CD8-positive, alpha-beta memory T cell (primary cell): ENCODE data around the gene TNNI3K. TPM values are rescaled to one million over a fixed set of nuclear protein-coding genes. Genes with fewer than 3 reads are reported as not detected.
A peak's percentile ranks its signal among the peaks of the same experiment; 100 is the strongest.
"Not testable (repeated sequence)": the region's sequence is repeated elsewhere in the genome, so short reads cannot be mapped to it uniquely, and the experiment has no call there.

ENCODE experiments used
- CTCF ChIA-PET: fragments of 350-600 bp; sonication (Branson Sonifier 250); formaldehyde crosslinking; loops from one replicate; lab custom pipeline; 2021; ENCODE audit warnings: antibody characterized with exemption; lab: Charles Lee
- POLR2A ChIA-PET: fragments of 350-600 bp; sonication (Branson Sonifier 250); formaldehyde crosslinking; loops from one replicate; lab custom pipeline; 2021; ENCODE audit warnings: antibody characterized with exemption; lab: Charles Lee
- DNase-seq, 5 donors: peaks; one replicate each; pipeline versions ENCODE4 v3.0.0 to v3.0.0-alpha.2; 2020 to 2022; ENCODE audit warnings: mixed read lengths in 1 of 5
- H3K27ac ChIP-seq: one replicate; pipeline ENCODE4 v1.7.0; 2013; ENCODE audit warnings: low read depth, mild to moderate bottlenecking, low read length, moderate library complexity
- H3K27me3 ChIP-seq: 2 replicates; pipeline ENCODE4 v1.7.0; 2013; ENCODE audit warnings: low read length, mild to moderate bottlenecking; ENCODE audit not compliant: insufficient read depth, poor library complexity, severe bottlenecking
- H3K36me3 ChIP-seq: 2 replicates; pipeline ENCODE4 v1.7.0; 2013; ENCODE audit warnings: mild to moderate bottlenecking, low read length, moderate library complexity; ENCODE audit not compliant: insufficient read depth
- H3K4me1 ChIP-seq: 2 replicates; pipeline ENCODE4 v1.7.0; 2013; ENCODE audit warnings: mild to moderate bottlenecking, low read length, moderate library complexity; ENCODE audit not compliant: insufficient read depth
- H3K4me3 ChIP-seq: 2 replicates; pipeline ENCODE4 v1.7.0; 2013; ENCODE audit warnings: mild to moderate bottlenecking, low read length
- H3K9me3 ChIP-seq: 2 replicates; pipeline ENCODE4 v1.7.0; 2013; ENCODE audit warnings: mild to moderate bottlenecking, low read length
- H3K27ac Mint-ChIP-seq, 8 donors: one replicate each; pipeline ENCODE4 v1.8.0; 2020 to 2021; ENCODE audit warnings: mixed read lengths in 8 of 8, mild to moderate bottlenecking in 6 of 8, inconsistent platforms in 3 of 8, moderate library complexity in 3 of 8
- H3K27me3 Mint-ChIP-seq, 2 donors: one replicate each; pipeline ENCODE4 v1.8.0; 2020 to 2021; ENCODE audit warnings: mixed read lengths in 2 of 2, mild to moderate bottlenecking in 1 of 2, moderate library complexity in 1 of 2
- H3K36me3 Mint-ChIP-seq, 3 donors: one replicate each; pipeline ENCODE4 v1.8.0; 2020 to 2021; ENCODE audit warnings: mixed read lengths in 3 of 3, inconsistent platforms in 1 of 3, mild to moderate bottlenecking in 1 of 3
- H3K4me1 Mint-ChIP-seq, 3 donors: one replicate each; pipeline ENCODE4 v1.8.0; 2020 to 2021; ENCODE audit warnings: mixed read lengths in 3 of 3, inconsistent platforms in 1 of 3, mild to moderate bottlenecking in 1 of 3
- H3K4me3 Mint-ChIP-seq, 7 donors: one replicate each; pipeline ENCODE4 v1.8.0; 2020 to 2021; ENCODE audit warnings: mixed read lengths in 7 of 7, mild to moderate bottlenecking in 6 of 7, moderate library complexity in 4 of 7, inconsistent platforms in 2 of 7
- H3K9me3 Mint-ChIP-seq, 5 donors: one replicate each; pipeline ENCODE4 v1.8.0; 2020 to 2022; ENCODE audit warnings: mixed read lengths in 5 of 5, mild to moderate bottlenecking in 3 of 5, moderate library complexity in 2 of 5, inconsistent platforms in 1 of 5
- polyA plus RNA-seq: library from polyadenylated mRNA; unstranded; fragments of 300-500 nt; fragmentation: Illumina TruSeq; gene quantifications from one replicate; pipeline ENCODE4 v1.2.3, GENCODE V29; 2021
- total RNA-seq, 2 experiments: library from RNA; stranded (reverse); gene quantifications; one replicate each; pipeline ENCODE4 v1.2.3, GENCODE V29; 2021

TNNI3K gene
- total and polyA plus RNA-seq, 3 experiments from 2014 or later = 0.38 TPM; not detected in 2

DNA sequence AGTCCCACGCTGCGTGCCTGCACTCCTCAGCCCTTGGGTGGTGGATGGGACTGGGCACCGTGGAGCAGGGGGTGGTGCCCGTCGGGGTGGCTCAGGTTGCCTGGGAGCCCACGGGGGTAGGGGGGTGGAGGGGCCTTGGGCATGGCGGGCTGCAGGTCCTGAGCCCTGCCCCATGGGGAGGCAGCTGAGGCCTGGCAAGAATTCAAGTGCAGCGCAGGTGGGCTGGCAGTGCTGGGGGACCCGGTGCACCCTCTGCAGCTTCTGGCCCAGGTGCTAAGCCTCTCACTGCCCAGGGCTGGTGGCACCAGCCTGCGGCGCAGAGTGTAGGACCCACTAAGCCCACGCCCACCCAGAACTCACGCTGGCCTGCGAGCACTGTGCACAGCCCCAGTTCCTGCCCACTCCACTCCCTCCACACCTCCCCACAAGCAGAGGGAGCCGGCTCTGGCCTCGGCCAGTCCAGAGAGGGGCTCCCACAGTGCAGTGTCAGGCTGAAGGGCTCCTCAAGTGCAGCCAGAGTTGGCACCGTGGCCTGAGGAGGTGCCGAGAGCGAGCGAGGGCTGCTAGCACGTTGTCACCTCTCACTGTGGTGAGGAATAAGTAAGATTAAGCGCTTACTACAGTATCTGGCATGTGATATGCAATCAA is 12.8 kb downstream of the TNNI3K start:
- Histone ChIP-seq H3K36me3 (no peaks in the 10 kb centered on the region), H3K27ac (no peak overlapping the region), H3K4me3 (no peak overlapping the region), H3K27me3 (no peaks in the 10 kb centered on the region), H3K9me3 (no peaks in the 10 kb centered on the region), H3K4me1 (no peaks in the 10 kb centered on the region)
- Mint-ChIP-seq H3K9me3 (no peaks in the 10 kb centered on the region), H3K27me3 (peaks cover 0 to 3% of the 10 kb centered on the region in 2 donors), H3K36me3 (no peaks in the 10 kb centered on the region), H3K27ac (no peak overlapping the region), H3K4me1 (no peaks in the 10 kb centered on the region), H3K4me3 (no peak overlapping the region)
- ChIA-PET CTCF (no interaction called here), POLR2A (no interaction called here)
- no peak for DNase-seq

DNA sequence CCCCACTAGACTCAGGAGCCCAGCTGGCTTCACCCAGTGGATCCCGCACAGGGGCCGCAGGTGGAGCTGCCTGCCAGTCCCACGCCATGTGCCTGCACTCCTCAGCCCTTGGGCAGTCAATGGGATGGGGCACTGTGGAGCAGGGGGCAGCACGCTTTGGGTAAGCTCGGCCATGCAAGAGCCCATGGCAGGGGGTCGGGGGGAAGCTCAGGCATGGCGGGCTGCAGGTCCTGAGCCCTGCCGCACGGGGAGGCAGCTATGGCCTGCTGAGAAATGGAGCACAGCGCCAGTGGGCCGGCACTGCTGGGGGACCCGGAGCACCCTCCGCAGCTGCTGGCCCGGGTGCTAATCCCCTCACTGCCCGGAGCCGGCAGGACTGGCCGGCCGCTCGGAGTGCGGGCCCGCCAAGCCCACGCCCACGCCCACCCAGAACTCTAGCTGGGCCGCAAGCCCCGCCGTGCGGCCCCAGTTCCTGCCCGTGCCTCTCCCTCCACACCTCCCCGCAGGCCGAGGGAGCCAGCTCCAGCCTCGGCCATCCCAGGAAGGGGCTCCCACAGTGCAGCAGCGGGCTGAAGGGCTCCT is 18.1 kb downstream of the TNNI3K start:
- H3K9me3 Mint-ChIP-seq, H3K36me3 Mint-ChIP-seq, H3K36me3 ChIP-seq, H3K27ac Mint-ChIP-seq, H3K9me3 ChIP-seq, H3K27ac ChIP-seq, H3K4me1 ChIP-seq, H3K27me3 Mint-ChIP-seq, DNase-seq, POLR2A ChIA-PET, H3K27me3 ChIP-seq, H3K4me1 Mint-ChIP-seq, H3K4me3 ChIP-seq, CTCF ChIA-PET: not testable (repeated sequence)
- H3K4me3 Mint-ChIP-seq = peak overlapping the region in 1 of 7 donors; percentile 54

DNA sequence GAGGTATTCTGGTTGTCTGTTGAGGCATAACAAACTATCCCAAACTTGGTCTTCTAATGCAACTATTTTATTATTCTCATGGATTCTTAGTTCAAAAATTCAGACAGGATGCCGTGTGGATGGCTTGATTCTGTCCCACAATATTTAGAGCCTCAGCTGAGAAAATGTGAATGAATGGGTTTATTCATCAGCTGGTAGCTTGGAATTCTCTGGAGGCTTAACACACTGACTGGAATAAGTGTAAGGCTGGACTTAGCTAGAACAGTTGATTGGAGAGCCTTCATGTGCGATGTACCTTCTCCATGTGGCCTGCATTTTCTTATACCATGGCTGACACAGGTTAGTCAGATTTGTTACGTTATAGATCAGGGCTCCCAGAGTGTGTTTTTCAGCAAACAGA is 30.8 kb downstream of the TNNI3K start:
- Histone ChIP-seq H3K27ac (no peak overlapping the region), H3K9me3 (no peaks in the 10 kb centered on the region), H3K27me3 (no peaks in the 10 kb centered on the region), H3K36me3 (no peaks in the 10 kb centered on the region), H3K4me1 (no peaks in the 10 kb centered on the region), H3K4me3 (no peak overlapping the region)
- no peak for DNase-seq
- no peaks in the 10 kb centered on the region for H3K4me1 Mint-ChIP-seq
- ChIA-PET CTCF (no interaction called here), POLR2A (no interaction called here)
- no peaks in the 10 kb centered on the region for H3K36me3 Mint-ChIP-seq
- H3K9me3 Mint-ChIP-seq = no peaks in the 10 kb centered on the region
- no peaks in the 10 kb centered on the region for H3K27me3 Mint-ChIP-seq
- no peak overlapping the region for H3K27ac Mint-ChIP-seq
- no peak overlapping the region for H3K4me3 Mint-ChIP-seq

DNA sequence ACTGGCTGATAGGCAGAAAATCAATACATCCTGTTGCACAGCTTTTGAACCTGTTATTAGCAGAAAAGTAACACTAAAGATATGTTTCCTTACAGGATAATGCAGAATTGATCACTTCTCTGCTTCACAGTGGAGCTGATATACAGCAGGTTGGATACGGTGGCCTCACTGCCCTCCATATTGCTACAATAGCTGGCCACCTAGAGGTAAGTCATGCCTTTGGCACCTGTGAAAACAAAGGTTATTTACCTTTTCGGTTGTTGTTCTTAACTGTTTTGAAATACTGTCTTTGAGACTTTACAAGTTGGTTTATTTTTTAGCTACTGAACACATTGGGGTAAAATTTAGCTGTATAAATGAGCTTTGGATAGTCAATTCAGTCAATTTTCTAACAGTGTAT is 36.3 kb downstream of the TNNI3K start:
- Mint-ChIP-seq H3K36me3 (no peaks in the 10 kb centered on the region), H3K4me3 (no peak overlapping the region), H3K27ac (no peak overlapping the region), H3K4me1 (no peaks in the 10 kb centered on the region), H3K27me3 (peaks cover 0 to 2% of the 10 kb centered on the region in 2 donors), H3K9me3 (no peaks in the 10 kb centered on the region)
- DNase-seq = no peak
- H3K27ac ChIP-seq = no peak overlapping the region
- H3K36me3 ChIP-seq = no peaks in the 10 kb centered on the region
- no peaks in the 10 kb centered on the region for H3K9me3 ChIP-seq
- ChIA-PET CTCF (no interaction called here), POLR2A (no interaction called here)
- no peak overlapping the region for H3K4me3 ChIP-seq
- no peaks in the 10 kb centered on the region for H3K27me3 ChIP-seq
- H3K4me1 ChIP-seq = no peaks in the 10 kb centered on the region

DNA sequence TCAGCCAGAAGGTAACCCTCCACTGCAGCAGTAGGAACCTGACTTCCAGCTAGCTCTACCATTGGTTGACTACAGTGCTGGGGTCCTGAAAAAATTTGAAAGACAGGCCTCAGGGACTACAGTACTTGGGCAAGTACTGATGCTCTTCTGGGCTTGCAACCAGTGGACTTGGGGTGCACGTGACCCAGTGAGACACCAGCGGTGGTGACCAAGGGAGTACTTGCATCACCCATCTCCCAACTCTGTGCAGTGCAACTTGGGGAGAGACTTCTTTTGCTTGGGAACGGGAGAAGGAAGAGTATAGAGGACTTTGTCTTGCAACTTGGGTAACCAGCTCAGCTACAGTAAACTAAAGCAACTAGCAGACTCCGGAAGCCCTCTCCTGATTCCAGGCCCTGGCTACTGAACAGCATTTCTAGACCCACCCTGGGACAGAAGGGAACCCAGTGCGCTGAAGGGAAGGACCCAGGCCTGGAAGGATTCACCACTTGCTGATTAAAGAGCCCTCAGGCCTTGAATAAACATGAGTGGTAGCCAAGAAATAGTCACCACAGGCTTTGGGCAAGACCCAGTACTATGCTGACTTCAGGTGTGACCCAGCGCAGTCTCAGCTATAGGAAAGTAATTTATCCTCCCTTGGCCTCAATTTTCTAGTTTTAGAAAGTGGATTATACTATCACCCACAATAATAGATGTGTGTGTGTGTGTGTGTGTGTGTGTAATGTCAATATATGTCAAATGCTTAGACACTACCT is 45.6 kb downstream of the TNNI3K start:
- ChIA-PET POLR2A (no interaction called here), CTCF (no interaction called here)
- Histone ChIP-seq H3K27me3 (no peaks in the 10 kb centered on the region), H3K27ac (no peak overlapping the region), H3K4me3 (no peak overlapping the region), H3K36me3 (no peaks in the 10 kb centered on the region), H3K9me3 (no peaks in the 10 kb centered on the region), H3K4me1 (no peaks in the 10 kb centered on the region)
- H3K27me3 Mint-ChIP-seq = no peaks in the 10 kb centered on the region
- H3K4me3 Mint-ChIP-seq = no peak overlapping the region
- no peaks in the 10 kb centered on the region for H3K4me1 Mint-ChIP-seq
- no peak overlapping the region for H3K27ac Mint-ChIP-seq
- H3K36me3 Mint-ChIP-seq = no peaks in the 10 kb centered on the region
- DNase-seq = no peak
- peaks cover 0 to 2% (median 0%) of the 10 kb centered on the region in 5 donors for H3K9me3 Mint-ChIP-seq

DNA sequence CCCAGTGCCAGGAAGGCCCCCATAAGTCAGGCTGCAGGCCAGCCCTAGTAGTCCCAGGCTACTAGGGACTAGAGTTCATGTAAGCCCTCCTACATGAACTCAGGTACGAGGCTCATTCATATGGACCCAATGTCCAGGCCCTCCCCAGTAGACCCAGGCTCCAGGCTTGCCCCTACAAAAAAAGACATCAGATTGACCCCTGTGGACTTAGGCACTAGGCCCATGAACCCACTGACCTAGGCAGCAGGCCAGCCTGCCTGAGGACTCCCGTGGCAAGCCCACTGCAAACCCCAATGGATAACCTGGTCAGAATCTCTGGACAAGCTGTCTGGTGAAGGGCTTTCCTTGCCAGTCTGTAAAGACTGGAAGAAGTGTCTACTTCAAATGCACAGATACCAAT is 51.2 kb downstream of the TNNI3K start:
- no peak for DNase-seq
- CTCF ChIA-PET = no interaction called here
- Mint-ChIP-seq H3K4me3 (no peak overlapping the region), H3K27ac (no peak overlapping the region), H3K27me3 (no peaks in the 10 kb centered on the region), H3K36me3 (no peaks in the 10 kb centered on the region), H3K9me3 (peaks cover 0 to 9% (median 7%) of the 10 kb centered on the region in 5 donors), H3K4me1 (no peaks in the 10 kb centered on the region)
- Histone ChIP-seq H3K27me3 (no peaks in the 10 kb centered on the region), H3K4me3 (no peak overlapping the region), H3K36me3 (no peaks in the 10 kb centered on the region), H3K4me1 (no peaks in the 10 kb centered on the region), H3K27ac (no peak overlapping the region), H3K9me3 (no peaks in the 10 kb centered on the region)
- POLR2A ChIA-PET = no interaction called here

DNA sequence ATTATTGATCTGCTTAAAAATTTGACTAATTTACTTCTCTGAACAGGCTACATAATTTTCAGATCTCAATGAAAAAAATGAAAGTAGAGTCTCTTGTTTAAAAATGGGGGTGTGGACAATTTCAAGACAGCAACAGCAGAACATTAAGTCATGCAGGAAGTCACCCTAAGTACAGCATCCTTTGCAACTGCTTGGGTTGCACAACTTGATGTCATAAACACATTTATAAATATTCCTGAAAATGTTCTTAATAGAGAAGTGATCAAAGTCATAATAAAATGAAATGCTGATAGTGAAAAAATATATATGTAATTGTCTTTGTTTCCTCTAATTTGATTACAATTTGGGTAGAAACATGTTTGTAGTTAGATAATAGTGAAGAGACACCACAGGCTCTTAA is 79.3 kb downstream of the TNNI3K start:
- no peaks in the 10 kb centered on the region for H3K9me3 ChIP-seq
- H3K27me3 ChIP-seq = no peaks in the 10 kb centered on the region
- Mint-ChIP-seq H3K27ac (no peak overlapping the region), H3K9me3 (peaks cover 0 to 3% (median 0%) of the 10 kb centered on the region in 5 donors), H3K4me3 (no peak overlapping the region), H3K4me1 (no peaks in the 10 kb centered on the region), H3K27me3 (peaks cover 0 to 2% of the 10 kb centered on the region in 2 donors), H3K36me3 (no peaks in the 10 kb centered on the region)
- no peak overlapping the region for H3K27ac ChIP-seq
- ChIA-PET POLR2A (no interaction called here), CTCF (no interaction called here)
- H3K4me3 ChIP-seq = no peak overlapping the region
- no peaks in the 10 kb centered on the region for H3K4me1 ChIP-seq
- H3K36me3 ChIP-seq = no peaks in the 10 kb centered on the region
- no peak for DNase-seq

DNA sequence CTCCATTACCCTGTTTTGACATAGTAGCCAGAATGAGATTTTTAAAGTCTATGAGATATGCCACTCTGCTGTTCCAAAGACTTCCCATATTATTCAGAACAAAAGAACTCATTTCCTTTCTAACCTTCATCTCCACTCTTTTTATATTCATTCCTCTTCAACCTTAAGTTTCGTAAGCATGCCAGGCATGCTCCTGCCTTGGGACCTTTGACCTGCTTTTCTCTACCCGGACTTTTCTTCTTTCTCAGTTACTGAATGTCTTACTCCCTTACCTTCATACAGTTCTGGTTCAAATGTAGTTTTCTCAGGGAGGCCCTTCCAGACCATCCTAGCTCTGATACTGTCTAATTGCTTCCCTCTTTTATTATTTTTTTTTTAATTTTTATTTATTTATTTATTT is 81.1 kb downstream of the TNNI3K start:
- H3K36me3 Mint-ChIP-seq = no peaks in the 10 kb centered on the region

More for the DNA sequence above, 81.1 kb downstream of the TNNI3K start:
- no peak overlapping the region for H3K27ac Mint-ChIP-seq
- Histone ChIP-seq H3K4me1 (no peaks in the 10 kb centered on the region), H3K27me3 (no peaks in the 10 kb centered on the region), H3K9me3 (no peaks in the 10 kb centered on the region), H3K4me3 (no peak overlapping the region), H3K27ac (no peak overlapping the region), H3K36me3 (no peaks in the 10 kb centered on the region)
- ChIA-PET CTCF (no interaction called here), POLR2A (no interaction called here)
- DNase-seq = no peak
- H3K9me3 Mint-ChIP-seq = peaks cover 0 to 2% (median 0%) of the 10 kb centered on the region in 5 donors
- peaks cover 0 to 2% of the 10 kb centered on the region in 2 donors for H3K27me3 Mint-ChIP-seq
- H3K4me1 Mint-ChIP-seq = no peaks in the 10 kb centered on the region
- H3K4me3 Mint-ChIP-seq = no peak overlapping the region
